ENCODE data around the gene APLF.
"Not testable (repeated sequence)": the region's sequence is repeated elsewhere in the genome, so short reads cannot be mapped to it uniquely, and the experiment has no call there.

Gene APLF

GRCh38 chr2:68568116-68568515 lies 100.7 kb downstream of the APLF start:
- no peak for FAIRE-seq
- DNase-seq (ENCODE audit: insufficient read length, low spot score): no peak

GRCh38 chr2:68569604-68570003 lies 102.2 kb downstream of the APLF start:
- no peak for FAIRE-seq

GRCh38 chr2:68570434-68570833 lies 103.0 kb downstream of the APLF start:
- FAIRE-seq; DNase-seq (ENCODE audit: insufficient read length, low spot score): not testable (repeated sequence)

More at GRCh38 chr2:68569604-68570003, 102.2 kb downstream of the APLF start:
- DNase-seq (ENCODE audit: insufficient read length, low spot score): no peak

GRCh38 chr2:68574202-68574791 lies 106.9 kb downstream of the APLF start:
- DNase-seq (ENCODE audit: insufficient read length, low spot score) (no peak), FAIRE-seq (no peak)

- FAIRE-seq: no peak
- no peak for DNase-seq (ENCODE audit: insufficient read length, low spot score)
These were observed 109.8 kb downstream of the APLF start for GRCh38 chr2:68577183-68577582.

GRCh38 chr2:68579689-68580088 lies 112.3 kb downstream of the APLF start:
- FAIRE-seq (no peak), DNase-seq (ENCODE audit: insufficient read length, low spot score) (no peak)

GRCh38 chr2:68588589-68588988 lies 121.2 kb downstream of the APLF start:
- FAIRE-seq: no peak
- no peak for DNase-seq (ENCODE audit: insufficient read length, low spot score)

- no peak for FAIRE-seq
- no peak for DNase-seq (ENCODE audit: insufficient read length, low spot score)
These were observed 122.6 kb downstream of the APLF start for GRCh38 chr2:68589963-68590362.

- no peak for DNase-seq (ENCODE audit: insufficient read length, low spot score)
- FAIRE-seq: no peak
These were observed 123.3 kb downstream of the APLF start for GRCh38 chr2:68590702-68591101.

GRCh38 chr2:68591225-68591624 lies 123.8 kb downstream of the APLF start:
- no peak for DNase-seq (ENCODE audit: insufficient read length, low spot score)
- no peak for FAIRE-seq

- DNase-seq (ENCODE audit: insufficient read length, low spot score): no peak
- no peak for FAIRE-seq
These were observed 126.7 kb downstream of the APLF start for GRCh38 chr2:68594041-68594440.

- DNase-seq (ENCODE audit: insufficient read length, low spot score): peak; percentile 15
- FAIRE-seq: peak; percentile 80
These were observed 127.5 kb downstream of the APLF start for GRCh38 chr2:68594674-68595492.

GRCh38 chr2:68595493-68595785 lies 128.1 kb downstream of the APLF start:
- FAIRE-seq; DNase-seq (ENCODE audit: insufficient read length, low spot score): not testable (repeated sequence)

GRCh38 chr2:68600495-68600894 lies 133.1 kb downstream of the APLF start:
- not testable (repeated sequence) for DNase-seq (ENCODE audit: insufficient read length, low spot score); FAIRE-seq

- DNase-seq (ENCODE audit: insufficient read length, low spot score) (no peak), FAIRE-seq (no peak)
These were observed 135.7 kb downstream of the APLF start for GRCh38 chr2:68603059-68603458.

- FAIRE-seq (no peak), DNase-seq (ENCODE audit: insufficient read length, low spot score) (no peak)
These were observed 136.7 kb downstream of the APLF start for GRCh38 chr2:68604077-68604476.

GRCh38 chr2:68605939-68606338 lies 138.6 kb downstream of the APLF start:
- FAIRE-seq: no peak
- no peak for DNase-seq (ENCODE audit: insufficient read length, low spot score)

- DNase-seq (ENCODE audit: insufficient read length, low spot score): no peak
- no peak for FAIRE-seq
These were observed 139.4 kb downstream of the APLF start for GRCh38 chr2:68606759-68607158.

- no peak for FAIRE-seq
- DNase-seq (ENCODE audit: insufficient read length, low spot score): no peak
These were observed 140.5 kb downstream of the APLF start for GRCh38 chr2:68607837-68608236.

GRCh38 chr2:68612765-68613519 lies 145.6 kb downstream of the APLF start:
- FAIRE-seq (no peak), DNase-seq (ENCODE audit: insufficient read length, low spot score) (no peak)

GRCh38 chr2:68620772-68621171 lies 153.4 kb downstream of the APLF start:
- no peak for FAIRE-seq

GRCh38 chr2:68623820-68624219 lies 156.4 kb downstream of the APLF start:
- no peak for FAIRE-seq
- DNase-seq (ENCODE audit: insufficient read length, low spot score): no peak

More at GRCh38 chr2:68620772-68621171, 153.4 kb downstream of the APLF start:
- no peak for DNase-seq (ENCODE audit: insufficient read length, low spot score)

Measured in GM19239 (cell line).